GM12878 (cell line): ENCODE measurements around the gene AMOTL1. TPM values are rescaled to one million over a fixed set of nuclear protein-coding genes. Genes with fewer than 3 reads are reported as not detected.

Experiments used
- ATAC-seq: fragments of 200-7000 bp; cut with Tn5 transposase; 3 replicates; pipeline ENCODE4 v1.9.1; 2020; ENCODE audit warnings: mild to moderate bottlenecking, moderate library complexity
- BruUV-seq: library from RNA; stranded (reverse); fragments of 400-500 nt; replicated peaks from 2 replicates; lab custom pipeline; 2021; lab: Mats Ljungman, UMichigan
- CTCF ChIA-PET: fragments of 300-600 bp; sonication (Branson Sonifier 250); formaldehyde crosslinking; extraction: SDS; loops from one replicate; lab custom pipeline; 2021; ENCODE audit warnings: inconsistent platforms; lab: Yijun Ruan, JAX
- POLR2A ChIA-PET: fragments of 350-600 bp; formaldehyde crosslinking; extraction: SDS; loops from one replicate; lab custom pipeline; 2021; ENCODE audit warnings: inconsistent platforms; lab: Charles Lee
- RAD21 ChIA-PET: fragments of 300-600 bp; sonication (Branson Sonifier 250); formaldehyde crosslinking; loops from one replicate; lab custom pipeline; 2023; ENCODE audit warnings: antibody characterized with exemption; ENCODE audit not compliant: unreplicated experiment; lab: Charles Lee
- SMC1A ChIA-PET: fragments of 300-600 bp; sonication (Branson Sonifier 250); formaldehyde crosslinking; loops from one replicate; lab custom pipeline; 2023; ENCODE audit not compliant: unreplicated experiment, uncharacterized antibody; lab: Charles Lee
- DNase-seq: peaks from one replicate; pipeline ENCODE4 v3.0.0-alpha.2; 2011; ENCODE audit warnings: low read depth, low spot score
- FAIRE-seq: peaks from 3 replicates; lab custom pipeline; 2011; peaks lifted over from hg19 to GRCh38; lab: Jason Lieb, UNC
- H2AFZ ChIP-seq: 2 replicates; pipeline ENCODE4 v1.6.0; 2011; ENCODE audit warnings: low read depth, low read length, control low read depth; ENCODE audit not compliant: control insufficient read depth
- H3K27ac ChIP-seq: 2 replicates; pipeline ENCODE4 v1.5.1; 2011; ENCODE audit warnings: control low read depth; ENCODE audit not compliant: control insufficient read depth, insufficient read depth
- H3K27me3 ChIP-seq, 2 experiments: replicated peaks in 1 of 2; 2 replicates each; pipeline versions ENCODE4 v1.6.0 to v1.6.1; 2011; ENCODE audit warnings: low read length in 1 of 2; ENCODE audit not compliant: control insufficient read depth in 2 of 2, insufficient read depth in 2 of 2
- H3K36me3 ChIP-seq, 2 experiments: 2 replicates each; pipeline ENCODE4 v1.5.1; 2011; ENCODE audit warnings: low read length in 1 of 2; ENCODE audit not compliant: control insufficient read depth in 2 of 2, insufficient read depth in 2 of 2
- H3K4me1 ChIP-seq: 2 replicates; pipeline ENCODE4 v1.6.1; 2011; ENCODE audit warnings: mild to moderate bottlenecking, low read length, moderate library complexity, mixed read lengths; ENCODE audit not compliant: control insufficient read depth, insufficient read depth
- H3K4me2 ChIP-seq: 2 replicates; pipeline ENCODE4 v1.6.0; 2011; ENCODE audit warnings: control low read depth; ENCODE audit not compliant: control insufficient read depth, insufficient read depth
- H3K4me3 ChIP-seq: fragments of 200-600 bp; sonication (generic); 2 replicates; pipeline ENCODE4 v1.5.1; 2016
- H3K79me2 ChIP-seq: 2 replicates; pipeline ENCODE4 v1.6.0; 2011; ENCODE audit warnings: low read length; ENCODE audit not compliant: control insufficient read depth, insufficient read depth
- H3K9ac ChIP-seq: 2 replicates; pipeline ENCODE4 v1.8.0; 2011; ENCODE audit warnings: low read length, control low read depth, mixed read lengths; ENCODE audit not compliant: control insufficient read depth, insufficient read depth
- H3K9me3 ChIP-seq: replicated peaks from 3 replicates; pipeline ENCODE4 v1.5.1; 2011; ENCODE audit warnings: mild to moderate bottlenecking, low read length; ENCODE audit not compliant: control insufficient read depth, insufficient read depth
- H4K20me1 ChIP-seq: 2 replicates; pipeline ENCODE4 v1.6.0; 2011; ENCODE audit not compliant: control insufficient read depth, insufficient read depth
- RB1 ChIP-seq: fragments of 450-650 bp; formaldehyde crosslinking; IDR thresholded peaks from 2 replicates; pipeline ENCODE4 v1.6.1; 2017; ENCODE audit warnings: mild to moderate bottlenecking, borderline replicate concordance
- RELA ChIP-seq: fragments of 450-650 bp; IDR thresholded peaks from 2 replicates; pipeline ENCODE4 v1.8.0; 2014; ENCODE audit warnings: borderline replicate concordance; ENCODE audit not compliant: partially characterized antibody
- SRF ChIP-seq, 2 experiments: IDR thresholded peaks; 2 replicates each; pipeline ENCODE4 v1.6.1; 2011; ENCODE audit warnings: low read depth in 2 of 2, low read length in 2 of 2, mild to moderate bottlenecking in 1 of 2, moderate library complexity in 1 of 2
- TAF1 ChIP-seq: IDR thresholded peaks from 2 replicates; pipeline ENCODE4 v1.6.1; 2011; ENCODE audit warnings: mild to moderate bottlenecking, low read depth, low read length, borderline replicate concordance
- TCF3 ChIP-seq: IDR thresholded peaks from 2 replicates; pipeline ENCODE4 v1.6.1; 2012; ENCODE audit warnings: low read depth, mild to moderate bottlenecking, low read length, borderline replicate concordance; ENCODE audit not compliant: insufficient read depth
- ZZZ3 ChIP-seq: IDR thresholded peaks from 2 replicates; pipeline ENCODE4 v1.6.1; 2011; ENCODE audit warnings: low read depth; ENCODE audit not compliant: control insufficient read depth, insufficient read length
- WGBS: methylation state at CpG from one replicate; pipeline ENCODE4 v1.1.6; 2016; ENCODE audit warnings: low lambda C conversion rate; ENCODE audit not compliant: insufficient replicate concordance, insufficient coverage; ENCODE audit errors: missing lambda C conversion rate; 5-methylcytosine and 5-hydroxymethylcytosine counted together
- in situ Hi-C: fragments of 300-500 bp; cut with MboI; formaldehyde crosslinking; loops from 9 replicates; pipeline ENCODE4 v1.14.3; 2018; ENCODE audit warnings: mixed read lengths
- intact Hi-C: fragments of 100-400 bp; cut with micrococcal nuclease; formaldehyde crosslinking; loops from one replicate; pipeline ENCODE4 v1.14.2; 2022; ENCODE audit not compliant: unreplicated experiment
- polyA plus RNA-seq, 11 experiments: library from polyadenylated mRNA; depleted of rRNA in 4 of 11; unstranded in 6 of 11; stranded (reverse) in 5 of 11; fragments of >200 nt; fragmentation: Nextera tagmentation in 4 of 11; fragmentation: Illumina TruSeq in 1 of 11; extraction: Ambion mirVana in 4 of 11; extraction: Trizol in 1 of 11; gene quantifications; 1 replicate in 1 of 11; 2 replicates in 10 of 11; pipeline versions ENCODE4 v1.2.1 to v1.2.3, GENCODE V29; 2011 to 2016; ENCODE audit warnings: inconsistent platforms in 2 of 11, missing spikeins in 2 of 11, low read depth in 1 of 11
- total RNA-seq, 4 experiments: library from RNA; depleted of rRNA in 3 of 4; stranded (reverse); fragments of >200 nt in 3 of 4; fragmentation: Illumina TruSeq in 1 of 4; extraction: Trizol in 1 of 4; gene quantifications; 2 replicates each; pipeline versions ENCODE4 v1.2.1 to v1.2.3, GENCODE V29; 2013 to 2021
- TF ChIP-seq, protein P1 (sequence below): IDR thresholded peaks from 2 replicates; pipeline ENCODE4 v1.6.1; 2011; ENCODE audit warnings: borderline replicate concordance, low read depth, mild to moderate bottlenecking, moderate library complexity, mixed read lengths, low read length; ENCODE audit not compliant: insufficient read depth; ENCODE audit errors: extremely low read length
- TF ChIP-seq, protein P2 (sequence below): fragments of 450-650 bp; IDR thresholded peaks from 2 replicates; pipeline ENCODE4 v1.6.1; 2017; ENCODE audit warnings: mild to moderate bottlenecking
- TF ChIP-seq, protein P3 (sequence below): fragments of 450-650 bp; IDR thresholded peaks from 2 replicates; pipeline ENCODE4 v1.6.1; 2016; ENCODE audit warnings: mild to moderate bottlenecking, moderate library complexity, borderline replicate concordance
- TF ChIP-seq, protein P4 (sequence below): fragments of 450-650 bp; formaldehyde crosslinking; IDR thresholded peaks from 2 replicates; pipeline ENCODE4 v1.4.0; 2020; ENCODE audit warnings: mild to moderate bottlenecking, moderate library complexity
- TF ChIP-seq, protein P5 (sequence below): fragments of 450-650 bp; IDR thresholded peaks from 2 replicates; pipeline ENCODE4 v1.6.1; 2014; ENCODE audit warnings: mild to moderate bottlenecking

AMOTL1 gene
- total and polyA plus RNA-seq, 10 of the 15 experiments (the other 5 are each of a cell fraction or from before 2014, with no cell fraction given): under 0.01 to 0.41 (median 0.01) TPM; not detected in 7

DNA sequence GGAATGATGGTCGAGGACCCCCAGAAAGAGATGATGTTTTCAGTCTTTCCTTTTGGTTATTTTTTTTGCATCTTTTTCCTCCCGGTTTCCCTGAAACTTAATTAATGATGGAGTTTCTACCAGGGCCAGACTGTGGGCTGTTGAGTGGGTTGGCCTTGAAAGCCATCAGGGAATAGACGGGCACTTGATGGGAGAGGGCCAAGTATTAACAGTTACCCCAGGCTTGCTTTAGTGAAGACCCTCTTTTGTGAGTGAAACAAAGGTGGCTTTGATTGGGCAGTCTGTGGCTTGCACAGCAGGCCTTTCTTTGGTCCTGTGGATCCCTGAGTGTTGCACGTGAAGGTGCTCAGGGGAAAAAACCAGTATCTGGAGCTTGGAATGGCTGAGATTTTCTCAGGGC lies 56.9 kb downstream of the AMOTL1 start:
- in situ Hi-C loops (no loop called here), intact Hi-C loops (no loop called here)
- no peaks in the 10 kb centered on the region for H4K20me1 ChIP-seq
- CTCF ChIA-PET: no interaction called here
- H3K27ac ChIP-seq: no peak overlapping the region
- no peaks in the 10 kb centered on the region for H3K36me3 ChIP-seq
- H2AFZ ChIP-seq: no peak overlapping the region
- H3K27me3 ChIP-seq: no peaks in the 10 kb centered on the region; a peak in 1 of 4 replicates
- no peak overlapping the region for H3K9ac ChIP-seq
- no TSS peak for BruUV-seq
- H3K9me3 ChIP-seq: no peaks in the 10 kb centered on the region
- WGBS: 15% methylated on average over 4 of the region's 4 CpGs
- POLR2A ChIA-PET: no interaction called here
- no peak for ATAC-seq
- TF ChIP-seq TCF3: no peak
- TF ChIP-seq RB1: no peak
- TF ChIP-seq, protein P1, sequence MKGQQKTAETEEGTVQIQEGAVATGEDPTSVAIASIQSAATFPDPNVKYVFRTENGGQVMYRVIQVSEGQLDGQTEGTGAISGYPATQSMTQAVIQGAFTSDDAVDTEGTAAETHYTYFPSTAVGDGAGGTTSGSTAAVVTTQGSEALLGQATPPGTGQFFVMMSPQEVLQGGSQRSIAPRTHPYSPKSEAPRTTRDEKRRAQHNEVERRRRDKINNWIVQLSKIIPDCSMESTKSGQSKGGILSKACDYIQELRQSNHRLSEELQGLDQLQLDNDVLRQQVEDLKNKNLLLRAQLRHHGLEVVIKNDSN: no peak
- no peak for TF ChIP-seq RELA
- TF ChIP-seq, protein P2, sequence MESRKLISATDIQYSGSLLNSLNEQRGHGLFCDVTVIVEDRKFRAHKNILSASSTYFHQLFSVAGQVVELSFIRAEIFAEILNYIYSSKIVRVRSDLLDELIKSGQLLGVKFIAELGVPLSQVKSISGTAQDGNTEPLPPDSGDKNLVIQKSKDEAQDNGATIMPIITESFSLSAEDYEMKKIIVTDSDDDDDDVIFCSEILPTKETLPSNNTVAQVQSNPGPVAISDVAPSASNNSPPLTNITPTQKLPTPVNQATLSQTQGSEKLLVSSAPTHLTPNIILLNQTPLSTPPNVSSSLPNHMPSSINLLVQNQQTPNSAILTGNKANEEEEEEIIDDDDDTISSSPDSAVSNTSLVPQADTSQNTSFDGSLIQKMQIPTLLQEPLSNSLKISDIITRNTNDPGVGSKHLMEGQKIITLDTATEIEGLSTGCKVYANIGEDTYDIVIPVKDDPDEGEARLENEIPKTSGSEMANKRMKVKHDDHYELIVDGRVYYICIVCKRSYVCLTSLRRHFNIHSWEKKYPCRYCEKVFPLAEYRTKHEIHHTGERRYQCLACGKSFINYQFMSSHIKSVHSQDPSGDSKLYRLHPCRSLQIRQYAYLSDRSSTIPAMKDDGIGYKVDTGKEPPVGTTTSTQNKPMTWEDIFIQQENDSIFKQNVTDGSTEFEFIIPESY: no peak
- TF ChIP-seq SRF (IDR thresholded peaks at IDR 0.05; ENCODE audit: low read depth in 2 of 2, low read length in 2 of 2): no peak
- TF ChIP-seq, protein P3, sequence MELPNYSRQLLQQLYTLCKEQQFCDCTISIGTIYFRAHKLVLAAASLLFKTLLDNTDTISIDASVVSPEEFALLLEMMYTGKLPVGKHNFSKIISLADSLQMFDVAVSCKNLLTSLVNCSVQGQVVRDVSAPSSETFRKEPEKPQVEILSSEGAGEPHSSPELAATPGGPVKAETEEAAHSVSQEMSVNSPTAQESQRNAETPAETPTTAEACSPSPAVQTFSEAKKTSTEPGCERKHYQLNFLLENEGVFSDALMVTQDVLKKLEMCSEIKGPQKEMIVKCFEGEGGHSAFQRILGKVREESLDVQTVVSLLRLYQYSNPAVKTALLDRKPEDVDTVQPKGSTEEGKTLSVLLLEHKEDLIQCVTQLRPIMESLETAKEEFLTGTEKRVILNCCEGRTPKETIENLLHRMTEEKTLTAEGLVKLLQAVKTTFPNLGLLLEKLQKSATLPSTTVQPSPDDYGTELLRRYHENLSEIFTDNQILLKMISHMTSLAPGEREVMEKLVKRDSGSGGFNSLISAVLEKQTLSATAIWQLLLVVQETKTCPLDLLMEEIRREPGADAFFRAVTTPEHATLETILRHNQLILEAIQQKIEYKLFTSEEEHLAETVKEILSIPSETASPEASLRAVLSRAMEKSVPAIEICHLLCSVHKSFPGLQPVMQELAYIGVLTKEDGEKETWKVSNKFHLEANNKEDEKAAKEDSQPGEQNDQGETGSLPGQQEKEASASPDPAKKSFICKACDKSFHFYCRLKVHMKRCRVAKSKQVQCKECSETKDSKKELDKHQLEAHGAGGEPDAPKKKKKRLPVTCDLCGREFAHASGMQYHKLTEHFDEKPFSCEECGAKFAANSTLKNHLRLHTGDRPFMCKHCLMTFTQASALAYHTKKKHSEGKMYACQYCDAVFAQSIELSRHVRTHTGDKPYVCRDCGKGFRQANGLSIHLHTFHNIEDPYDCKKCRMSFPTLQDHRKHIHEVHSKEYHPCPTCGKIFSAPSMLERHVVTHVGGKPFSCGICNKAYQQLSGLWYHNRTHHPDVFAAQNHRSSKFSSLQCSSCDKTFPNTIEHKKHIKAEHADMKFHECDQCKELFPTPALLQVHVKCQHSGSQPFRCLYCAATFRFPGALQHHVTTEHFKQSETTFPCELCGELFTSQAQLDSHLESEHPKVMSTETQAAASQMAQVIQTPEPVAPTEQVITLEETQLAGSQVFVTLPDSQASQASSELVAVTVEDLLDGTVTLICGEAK: no peak
- TF ChIP-seq, protein P4, sequence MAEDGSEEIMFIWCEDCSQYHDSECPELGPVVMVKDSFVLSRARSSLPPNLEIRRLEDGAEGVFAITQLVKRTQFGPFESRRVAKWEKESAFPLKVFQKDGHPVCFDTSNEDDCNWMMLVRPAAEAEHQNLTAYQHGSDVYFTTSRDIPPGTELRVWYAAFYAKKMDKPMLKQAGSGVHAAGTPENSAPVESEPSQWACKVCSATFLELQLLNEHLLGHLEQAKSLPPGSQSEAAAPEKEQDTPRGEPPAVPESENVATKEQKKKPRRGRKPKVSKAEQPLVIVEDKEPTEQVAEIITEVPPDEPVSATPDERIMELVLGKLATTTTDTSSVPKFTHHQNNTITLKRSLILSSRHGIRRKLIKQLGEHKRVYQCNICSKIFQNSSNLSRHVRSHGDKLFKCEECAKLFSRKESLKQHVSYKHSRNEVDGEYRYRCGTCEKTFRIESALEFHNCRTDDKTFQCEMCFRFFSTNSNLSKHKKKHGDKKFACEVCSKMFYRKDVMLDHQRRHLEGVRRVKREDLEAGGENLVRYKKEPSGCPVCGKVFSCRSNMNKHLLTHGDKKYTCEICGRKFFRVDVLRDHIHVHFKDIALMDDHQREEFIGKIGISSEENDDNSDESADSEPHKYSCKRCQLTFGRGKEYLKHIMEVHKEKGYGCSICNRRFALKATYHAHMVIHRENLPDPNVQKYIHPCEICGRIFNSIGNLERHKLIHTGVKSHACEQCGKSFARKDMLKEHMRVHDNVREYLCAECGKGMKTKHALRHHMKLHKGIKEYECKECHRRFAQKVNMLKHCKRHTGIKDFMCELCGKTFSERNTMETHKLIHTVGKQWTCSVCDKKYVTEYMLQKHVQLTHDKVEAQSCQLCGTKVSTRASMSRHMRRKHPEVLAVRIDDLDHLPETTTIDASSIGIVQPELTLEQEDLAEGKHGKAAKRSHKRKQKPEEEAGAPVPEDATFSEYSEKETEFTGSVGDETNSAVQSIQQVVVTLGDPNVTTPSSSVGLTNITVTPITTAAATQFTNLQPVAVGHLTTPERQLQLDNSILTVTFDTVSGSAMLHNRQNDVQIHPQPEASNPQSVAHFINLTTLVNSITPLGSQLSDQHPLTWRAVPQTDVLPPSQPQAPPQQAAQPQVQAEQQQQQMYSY (CRISPR knock-in tag): no peak
- no peak for TF ChIP-seq TAF1
- no peak for TF ChIP-seq ZZZ3
- TF ChIP-seq, protein P5, sequence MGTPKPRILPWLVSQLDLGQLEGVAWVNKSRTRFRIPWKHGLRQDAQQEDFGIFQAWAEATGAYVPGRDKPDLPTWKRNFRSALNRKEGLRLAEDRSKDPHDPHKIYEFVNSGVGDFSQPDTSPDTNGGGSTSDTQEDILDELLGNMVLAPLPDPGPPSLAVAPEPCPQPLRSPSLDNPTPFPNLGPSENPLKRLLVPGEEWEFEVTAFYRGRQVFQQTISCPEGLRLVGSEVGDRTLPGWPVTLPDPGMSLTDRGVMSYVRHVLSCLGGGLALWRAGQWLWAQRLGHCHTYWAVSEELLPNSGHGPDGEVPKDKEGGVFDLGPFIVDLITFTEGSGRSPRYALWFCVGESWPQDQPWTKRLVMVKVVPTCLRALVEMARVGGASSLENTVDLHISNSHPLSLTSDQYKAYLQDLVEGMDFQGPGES: no peak
- no peak for FAIRE-seq
- no peak overlapping the region for H3K4me2 ChIP-seq
- SMC1A ChIA-PET: interaction anchor here (0.6 to 1.1 kb wide), 2 partner anchors 11 to 21 kb away, joined by 3 read pairs; no protein-coding TSS in a partner anchor
- H3K4me1 ChIP-seq: no peaks in the 10 kb centered on the region
- no peaks in the 10 kb centered on the region for H3K79me2 ChIP-seq
- DNase-seq: no peak
- RAD21 ChIA-PET: no interaction called here
- no peak overlapping the region for H3K4me3 ChIP-seq
